LNCaP clone FGC (cell line): ENCODE measurements around the gene TIFAB.

Source experiments
- DNase-seq: peaks from one replicate; pipeline ENCODE4 v3.0.0-alpha.2; 2011; ENCODE audit warnings: low read depth
- H3K4me3 ChIP-seq: 2 replicates; pipeline ENCODE4 v1.5.1; 2011; ENCODE audit warnings: mild to moderate bottlenecking, low read depth, low read length, control low read depth
- TF ChIP-seq, protein P1 (sequence below): IDR thresholded peaks from 2 replicates; pipeline ENCODE4 v1.5.1; 2012; ENCODE audit warnings: mild to moderate bottlenecking; ENCODE audit not compliant: control insufficient read depth, insufficient read depth; ENCODE audit errors: extremely low read depth

TIFAB gene

GRCh38 chr5:135426102-135427082 is 25.8 kb downstream of the TIFAB start:
- TF ChIP-seq, protein P1, sequence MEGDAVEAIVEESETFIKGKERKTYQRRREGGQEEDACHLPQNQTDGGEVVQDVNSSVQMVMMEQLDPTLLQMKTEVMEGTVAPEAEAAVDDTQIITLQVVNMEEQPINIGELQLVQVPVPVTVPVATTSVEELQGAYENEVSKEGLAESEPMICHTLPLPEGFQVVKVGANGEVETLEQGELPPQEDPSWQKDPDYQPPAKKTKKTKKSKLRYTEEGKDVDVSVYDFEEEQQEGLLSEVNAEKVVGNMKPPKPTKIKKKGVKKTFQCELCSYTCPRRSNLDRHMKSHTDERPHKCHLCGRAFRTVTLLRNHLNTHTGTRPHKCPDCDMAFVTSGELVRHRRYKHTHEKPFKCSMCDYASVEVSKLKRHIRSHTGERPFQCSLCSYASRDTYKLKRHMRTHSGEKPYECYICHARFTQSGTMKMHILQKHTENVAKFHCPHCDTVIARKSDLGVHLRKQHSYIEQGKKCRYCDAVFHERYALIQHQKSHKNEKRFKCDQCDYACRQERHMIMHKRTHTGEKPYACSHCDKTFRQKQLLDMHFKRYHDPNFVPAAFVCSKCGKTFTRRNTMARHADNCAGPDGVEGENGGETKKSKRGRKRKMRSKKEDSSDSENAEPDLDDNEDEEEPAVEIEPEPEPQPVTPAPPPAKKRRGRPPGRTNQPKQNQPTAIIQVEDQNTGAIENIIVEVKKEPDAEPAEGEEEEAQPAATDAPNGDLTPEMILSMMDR: peak; percentile 83
- no peak overlapping the region for H3K4me3 ChIP-seq
- DNase-seq: peak; percentile 22

GRCh38 chr5:135425641-135426040 is 26.5 kb downstream of the TIFAB start:
- TF ChIP-seq, protein P1: no peak
- DNase-seq: no peak
- H3K4me3 ChIP-seq: no peak overlapping the region

- DNase-seq: no peak
- no peak overlapping the region for H3K4me3 ChIP-seq
- TF ChIP-seq, protein P1: no peak
These were observed 28.3 kb downstream of the TIFAB start for GRCh38 chr5:135423846-135424168.

GRCh38 chr5:135423146-135423845 is 28.9 kb downstream of the TIFAB start:
- TF ChIP-seq, protein P1: no peak
- DNase-seq: no peak
- no peak overlapping the region for H3K4me3 ChIP-seq

DNA sequence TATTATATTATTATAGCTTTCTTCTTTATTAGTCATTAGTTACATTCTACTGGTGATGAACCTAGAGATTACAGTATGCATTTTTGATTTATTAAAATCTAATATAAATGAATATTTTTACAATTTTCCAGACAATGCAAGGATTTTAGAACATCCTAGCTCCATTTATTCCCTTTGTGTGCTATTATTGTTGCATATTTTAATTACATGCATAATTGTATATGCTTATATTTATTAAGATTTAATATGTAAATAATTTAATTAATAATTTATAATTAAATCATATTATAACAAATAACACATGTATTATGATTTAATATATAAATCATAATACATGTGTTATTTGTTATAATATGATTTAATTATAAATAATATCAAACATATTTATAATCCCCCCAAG is 29.7 kb downstream of the TIFAB start:
- TF ChIP-seq, protein P1: no peak
- H3K4me3 ChIP-seq: no peak overlapping the region
- no peak for DNase-seq

DNA sequence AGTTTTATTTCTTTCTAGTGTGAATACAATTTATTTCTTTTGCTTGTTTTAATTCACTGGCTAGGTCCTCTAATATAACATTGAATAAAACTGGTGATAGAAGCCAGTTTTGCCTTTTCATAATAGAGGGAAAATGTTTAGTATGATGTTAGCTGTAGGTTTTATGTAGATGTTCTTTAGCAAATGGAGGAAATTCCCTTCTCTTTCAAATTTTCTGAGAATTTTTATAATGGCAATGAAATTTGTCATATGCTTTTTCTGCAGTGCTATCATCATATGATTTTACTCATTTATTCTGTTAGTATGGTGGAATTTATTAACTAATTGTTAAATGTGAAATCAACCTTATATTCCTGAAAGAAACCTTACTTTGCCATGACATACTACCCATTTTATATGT is 35.1 kb downstream of the TIFAB start:
- H3K4me3 ChIP-seq: no peak overlapping the region
- TF ChIP-seq, protein P1: no peak
- DNase-seq: no peak
